ENCODE data around the gene PUS7.

PUS7 gene

DNA sequence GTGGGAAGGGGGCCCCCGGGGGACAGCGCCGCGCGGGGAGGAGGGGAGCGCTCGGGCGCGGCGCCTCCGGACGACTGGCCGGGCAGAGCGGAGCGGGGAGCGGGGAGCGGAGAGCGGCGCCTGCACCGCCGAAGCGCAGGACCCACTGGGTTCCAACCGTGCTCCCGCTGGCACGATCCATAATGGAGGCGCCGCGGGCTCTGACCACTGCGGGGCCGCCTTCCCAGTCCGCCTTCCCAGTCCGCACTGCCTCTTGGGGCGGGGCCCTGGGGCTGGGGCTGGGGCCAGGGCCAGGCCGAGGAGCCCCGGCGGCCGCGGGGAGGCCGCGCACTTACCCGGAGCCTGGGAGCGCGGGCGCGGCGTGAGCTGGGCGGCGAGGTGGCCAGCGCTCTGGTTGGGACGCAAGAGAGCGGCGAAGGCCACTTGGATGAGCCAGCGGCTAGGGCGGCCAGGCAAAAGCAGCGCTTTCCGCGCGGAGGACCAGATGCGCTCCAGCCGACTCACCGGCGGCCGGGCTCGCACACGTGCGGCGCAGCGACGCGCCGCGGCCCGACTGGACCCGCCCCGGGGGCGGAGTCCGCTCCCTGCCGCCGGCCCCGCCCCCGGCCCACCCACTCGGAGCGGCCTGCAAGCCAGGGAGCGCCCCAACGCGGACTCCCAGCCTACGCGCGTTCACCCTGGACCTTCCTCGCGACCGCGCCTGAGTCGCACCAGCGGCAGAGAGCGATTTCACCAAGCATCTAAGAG is at the start of gene PUS7:
Gene PUS7, minus strand, starts transcription at position 555 of the 747 bp plus-strand sequence. CDS start 13,759 bp downstream, outside the sequence.
- peak; percentile 97 for DNase-seq (ENCODE audit: low spot score)
- in situ Hi-C loops (cut with MboI; ENCODE audit: low sequenced_read_pairs, unreplicated experiment): no loop called here
- TF ChIP-seq, protein P1, sequence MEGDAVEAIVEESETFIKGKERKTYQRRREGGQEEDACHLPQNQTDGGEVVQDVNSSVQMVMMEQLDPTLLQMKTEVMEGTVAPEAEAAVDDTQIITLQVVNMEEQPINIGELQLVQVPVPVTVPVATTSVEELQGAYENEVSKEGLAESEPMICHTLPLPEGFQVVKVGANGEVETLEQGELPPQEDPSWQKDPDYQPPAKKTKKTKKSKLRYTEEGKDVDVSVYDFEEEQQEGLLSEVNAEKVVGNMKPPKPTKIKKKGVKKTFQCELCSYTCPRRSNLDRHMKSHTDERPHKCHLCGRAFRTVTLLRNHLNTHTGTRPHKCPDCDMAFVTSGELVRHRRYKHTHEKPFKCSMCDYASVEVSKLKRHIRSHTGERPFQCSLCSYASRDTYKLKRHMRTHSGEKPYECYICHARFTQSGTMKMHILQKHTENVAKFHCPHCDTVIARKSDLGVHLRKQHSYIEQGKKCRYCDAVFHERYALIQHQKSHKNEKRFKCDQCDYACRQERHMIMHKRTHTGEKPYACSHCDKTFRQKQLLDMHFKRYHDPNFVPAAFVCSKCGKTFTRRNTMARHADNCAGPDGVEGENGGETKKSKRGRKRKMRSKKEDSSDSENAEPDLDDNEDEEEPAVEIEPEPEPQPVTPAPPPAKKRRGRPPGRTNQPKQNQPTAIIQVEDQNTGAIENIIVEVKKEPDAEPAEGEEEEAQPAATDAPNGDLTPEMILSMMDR (IDR thresholded peaks at IDR 0.05; ENCODE audit: borderline replicate concordance, control extremely low read depth, extremely low read depth, insufficient read depth, missing control alignments): no peak

GRCh38 chr7:105567821-105568220 is 45.8 kb upstream of the PUS7 start:
- TF ChIP-seq, protein P1 (IDR thresholded peaks at IDR 0.05; ENCODE audit: borderline replicate concordance, control extremely low read depth, extremely low read depth, insufficient read depth, missing control alignments): no peak
- in situ Hi-C loops (cut with MboI; ENCODE audit: low sequenced_read_pairs, unreplicated experiment): no loop called here
- DNase-seq (ENCODE audit: low spot score): no peak

- no peak for DNase-seq (ENCODE audit: low spot score)
- TF ChIP-seq, protein P1 (IDR thresholded peaks at IDR 0.05; ENCODE audit: borderline replicate concordance, control extremely low read depth, extremely low read depth, insufficient read depth, missing control alignments): no peak
- in situ Hi-C loops (cut with MboI; ENCODE audit: low sequenced_read_pairs, unreplicated experiment): no loop called here
Observed at GRCh38 chr7:105567024-105567423, 45.0 kb upstream of the PUS7 start.

DNA sequence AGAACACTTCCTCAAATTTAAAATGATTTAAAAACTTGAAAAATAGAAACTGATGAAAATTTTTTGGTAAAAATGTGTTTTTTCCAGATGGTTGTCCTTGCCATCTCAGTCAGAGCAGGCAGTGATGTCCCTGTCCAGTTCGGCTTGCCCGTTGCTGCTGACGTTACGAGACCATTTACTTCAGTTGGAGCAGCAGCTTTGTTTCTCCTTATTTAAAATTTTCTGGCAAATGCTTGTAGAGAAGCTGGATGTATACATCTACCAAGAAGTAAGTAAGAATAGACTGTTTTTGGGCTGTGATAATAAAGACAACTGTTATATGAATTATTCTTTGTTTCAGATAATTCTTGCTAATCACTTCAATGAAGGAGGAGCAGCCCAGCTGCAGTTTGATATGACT is 43.1 kb upstream of the PUS7 start:
- TF ChIP-seq, protein P1 (IDR thresholded peaks at IDR 0.05; ENCODE audit: borderline replicate concordance, control extremely low read depth, extremely low read depth, insufficient read depth, missing control alignments): no peak
- no peak for DNase-seq (ENCODE audit: low spot score)
- in situ Hi-C loops (cut with MboI; ENCODE audit: low sequenced_read_pairs, unreplicated experiment): no loop called here

- TF ChIP-seq, protein P1 (IDR thresholded peaks at IDR 0.05; ENCODE audit: borderline replicate concordance, control extremely low read depth, extremely low read depth, insufficient read depth, missing control alignments): no peak
- in situ Hi-C loops (cut with MboI; ENCODE audit: low sequenced_read_pairs, unreplicated experiment): no loop called here
- DNase-seq (ENCODE audit: low spot score): no peak
Observed at GRCh38 chr7:105559926-105560325, 37.9 kb upstream of the PUS7 start.

- TF ChIP-seq, protein P1 (IDR thresholded peaks at IDR 0.05; ENCODE audit: borderline replicate concordance, control extremely low read depth, extremely low read depth, insufficient read depth, missing control alignments): no peak
- in situ Hi-C loops (cut with MboI; ENCODE audit: low sequenced_read_pairs, unreplicated experiment): no loop called here
- no peak for DNase-seq (ENCODE audit: low spot score)
Observed at GRCh38 chr7:105538339-105538738, 16.3 kb upstream of the PUS7 start.

Measured in GM13976 (cell line).